Right atrium auricular region (tissue), 2 donors: ENCODE data around the gene SLC26A3. TPM values are rescaled to one million over a fixed set of nuclear protein-coding genes. Genes with fewer than 3 reads are reported as not detected.

Experiments used
- DNase-seq: peaks from one replicate; pipeline ENCODE4 v3.0.0-alpha.2; 2019; ENCODE audit warnings: low spot score
- H3K27ac ChIP-seq, 2 donors: fragments of 200-600 bp; sonication (generic); 1 replicate in 1 of 2; 2 replicates in 1 of 2; pipeline ENCODE4 v1.5.1; 2016 to 2019
- H3K27me3 ChIP-seq, 2 donors: fragments of 200-600 bp; sonication (generic); one replicate each; pipeline versions ENCODE4 v1.5.1 to v1.6.0; 2017 to 2019
- H3K36me3 ChIP-seq: fragments of 200-600 bp; sonication (generic); one replicate; pipeline ENCODE4 v1.5.1; 2016
- H3K4me1 ChIP-seq, 2 donors: fragments of 200-600 bp; sonication (generic); one replicate each; pipeline versions ENCODE4 v1.5.1 to v1.6.0; 2017 to 2019
- H3K4me3 ChIP-seq, 2 donors: fragments of 200-600 bp; sonication (generic); 1 replicate in 1 of 2; 2 replicates in 1 of 2; pipeline ENCODE4 v1.5.1; 2017 to 2019; ENCODE audit warnings: mild to moderate bottlenecking in 1 of 2, moderate library complexity in 1 of 2
- H3K9me3 ChIP-seq, 2 donors: fragments of 200-600 bp; sonication (generic); one replicate each; pipeline ENCODE4 v1.5.1; 2019
- CTCF ChIP-seq, 2 donors: fragments of 200-600 bp; sonication (generic); IDR thresholded peaks; one replicate each; pipeline ENCODE4 v1.5.1; 2019; ENCODE audit warnings: antibody characterized with exemption in 2 of 2
- total RNA-seq, 2 donors: library from RNA; depleted of rRNA; stranded (reverse); fragments of >200 nt; gene quantifications; one replicate each; pipeline ENCODE4 v1.1.0, GENCODE V29; 2016

Gene SLC26A3
- total RNA-seq, 2 donors from 2014 or later, result not detected

DNA sequence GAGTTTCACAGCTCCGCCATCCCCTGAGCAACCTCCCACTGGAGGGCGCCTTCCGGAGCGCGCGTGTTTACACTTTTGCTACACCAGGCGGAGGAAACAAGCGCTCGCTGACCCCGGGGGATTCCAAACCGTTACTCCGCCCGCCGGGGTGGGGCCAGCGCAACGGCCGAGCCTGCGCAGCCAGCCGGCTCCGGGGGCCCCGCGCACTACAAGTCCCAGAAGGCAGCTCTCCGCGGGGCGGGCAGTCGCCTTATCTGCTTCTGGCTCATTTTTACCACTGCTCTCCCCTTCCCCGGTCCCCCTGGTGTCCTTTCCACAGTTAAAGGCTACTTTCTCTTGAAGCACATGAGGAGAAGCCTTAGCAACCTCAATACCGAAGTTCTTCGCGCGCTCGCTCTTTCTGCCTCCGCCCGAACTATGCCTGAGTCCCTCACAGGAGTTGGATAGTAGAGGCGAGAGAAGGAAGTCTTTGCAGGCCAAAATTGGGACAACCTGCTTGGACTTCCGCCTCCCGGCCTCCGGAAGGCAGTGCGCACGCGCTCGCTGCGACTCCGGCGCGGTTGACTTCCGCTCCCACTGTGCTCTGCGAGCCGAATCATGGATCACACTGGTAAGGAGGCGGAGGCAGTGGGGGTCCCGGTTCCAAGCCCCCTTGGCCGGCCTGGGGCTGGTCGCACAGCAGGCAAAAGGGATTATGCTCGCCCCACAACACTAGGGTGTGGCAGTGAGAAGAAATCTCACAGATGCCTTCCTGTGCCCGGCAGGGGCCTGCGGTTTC is 59.3 kb downstream of the SLC26A3 start, which contains the start of gene CBLL1:
CBLL1 (plus strand) TSS at position 576 of the 778 bp plus-strand sequence; CDS start at position 598, 22 bp downstream.
- H3K27ac ChIP-seq, result peak within 1 kb of the TSS; percentile 97 to 98
- H3K36me3 ChIP-seq, result no peaks in the 10 kb centered on the region
- DNase-seq, result peak; percentile 96
- no peaks in the 10 kb centered on the region for H3K27me3 ChIP-seq
- no peaks in the 10 kb centered on the region for H3K9me3 ChIP-seq
- H3K4me1 ChIP-seq, result peaks cover 0 to 25% of the 10 kb centered on the region in 2 donors
- TF ChIP-seq CTCF (IDR thresholded peaks at IDR 0.05), result peak; percentile 50 to 79
- peak within 1 kb of the TSS; percentile 72 to 94 for H3K4me3 ChIP-seq

DNA sequence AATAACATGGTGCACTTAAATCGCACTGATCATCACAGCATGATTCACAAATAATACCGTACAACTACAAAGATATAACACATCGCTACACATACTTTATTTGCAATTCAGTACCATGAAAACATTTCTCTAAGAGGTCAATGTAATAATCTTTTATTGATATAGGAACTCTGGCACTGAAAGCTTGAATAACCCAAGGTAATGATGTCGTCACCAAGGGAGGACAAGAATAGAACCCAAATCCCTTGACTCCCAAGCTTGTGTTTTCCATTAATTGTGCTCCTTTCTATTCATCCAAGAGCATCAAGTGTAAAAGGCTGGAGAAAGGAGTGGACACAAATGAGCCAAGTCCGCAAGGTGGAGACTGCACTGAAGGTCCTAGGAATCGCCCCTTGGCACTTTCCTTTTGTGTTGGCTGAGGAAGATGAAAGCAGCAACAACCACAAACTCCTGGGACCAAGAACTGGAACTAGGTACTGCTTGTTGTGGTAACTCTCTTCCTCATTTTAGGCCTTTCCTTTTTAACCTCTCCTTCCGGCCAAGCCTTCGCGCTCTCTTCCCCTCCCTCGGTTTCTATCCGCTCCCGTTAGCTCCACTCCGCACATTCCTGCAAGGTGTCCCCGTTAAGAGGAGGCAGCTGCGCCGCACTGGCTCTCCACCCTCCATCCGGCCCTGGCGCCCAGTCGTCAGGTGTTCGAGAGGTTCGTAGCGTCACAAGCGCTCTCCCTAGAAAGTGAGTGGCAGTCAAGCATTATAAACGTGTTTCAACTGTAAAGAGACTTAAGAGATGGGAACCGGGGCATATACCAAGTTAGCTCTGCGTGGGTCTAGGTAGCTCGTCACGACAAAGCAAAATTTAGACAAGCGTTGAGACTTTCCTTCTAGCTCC is 60.1 kb downstream of the SLC26A3 start:
- no peak for DNase-seq
- no peaks in the 10 kb centered on the region for H3K9me3 ChIP-seq
- H3K4me1 ChIP-seq, result peaks cover 0 to 25% of the 10 kb centered on the region in 2 donors
- peak overlapping the region; percentile 72 to 94 for H3K4me3 ChIP-seq
- no peaks in the 10 kb centered on the region for H3K27me3 ChIP-seq
- peak overlapping the region; percentile 97 to 98 for H3K27ac ChIP-seq
- TF ChIP-seq CTCF (IDR thresholded peaks at IDR 0.05), result no peak
- no peaks in the 10 kb centered on the region for H3K36me3 ChIP-seq

- H3K27ac ChIP-seq, result no peak overlapping the region
- H3K27me3 ChIP-seq, result no peaks in the 10 kb centered on the region
- H3K4me1 ChIP-seq, result no peaks in the 10 kb centered on the region
- H3K9me3 ChIP-seq, result no peaks in the 10 kb centered on the region
- H3K4me3 ChIP-seq, result no peak overlapping the region
- no peak for DNase-seq
- H3K36me3 ChIP-seq, result no peaks in the 10 kb centered on the region
- TF ChIP-seq CTCF (IDR thresholded peaks at IDR 0.05), result no peak
Measured at GRCh38 chr7:107728276-107728675, 74.7 kb downstream of the SLC26A3 start.

GRCh38 chr7:107726356-107727130 is 76.5 kb downstream of the SLC26A3 start:
- H3K36me3 ChIP-seq, result no peaks in the 10 kb centered on the region
- H3K27ac ChIP-seq, result no peak overlapping the region
- H3K9me3 ChIP-seq, result no peaks in the 10 kb centered on the region
- no peak for TF ChIP-seq CTCF (IDR thresholded peaks at IDR 0.05)
- no peak for DNase-seq
- no peaks in the 10 kb centered on the region for H3K4me1 ChIP-seq
- no peak overlapping the region for H3K4me3 ChIP-seq
- no peaks in the 10 kb centered on the region for H3K27me3 ChIP-seq

DNA sequence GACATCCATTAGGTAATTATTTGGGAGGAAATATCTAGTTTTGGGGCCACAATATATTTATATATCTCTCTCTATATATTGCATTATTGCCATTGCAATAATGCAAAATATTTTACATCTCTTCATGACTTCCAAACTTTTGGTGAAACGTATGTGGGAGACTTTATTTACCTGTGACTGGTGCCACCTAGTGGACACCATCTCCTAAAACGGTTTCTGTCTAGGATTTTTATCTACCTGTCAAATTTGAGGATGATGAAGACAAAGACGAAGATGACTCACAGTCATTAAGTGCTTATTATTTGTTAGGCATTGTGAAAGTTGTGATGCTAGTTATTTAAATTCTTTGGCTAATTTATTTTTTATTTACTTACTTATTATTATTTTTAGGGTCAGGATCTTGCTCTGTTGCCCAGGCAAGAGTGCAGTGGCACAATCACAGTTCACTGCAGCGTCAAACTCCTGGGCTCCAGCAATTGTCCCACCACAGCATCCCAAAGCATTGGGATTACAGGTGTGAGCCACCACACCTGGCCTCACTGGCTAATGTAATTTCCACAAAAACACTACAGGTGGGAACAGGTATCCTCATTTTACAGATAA is 77.8 kb downstream of the SLC26A3 start:
- Histone ChIP-seq H3K4me1 (no peaks in the 10 kb centered on the region), H3K9me3 (no peaks in the 10 kb centered on the region), H3K27ac (no peak overlapping the region), H3K36me3 (no peaks in the 10 kb centered on the region), H3K27me3 (no peaks in the 10 kb centered on the region), H3K4me3 (no peak overlapping the region)
- TF ChIP-seq CTCF (IDR thresholded peaks at IDR 0.05), result peak; percentile 52 to 82
- no peak for DNase-seq
